ENCODE measurements around the gene SERPING1.

The SERPING1 gene

DNA sequence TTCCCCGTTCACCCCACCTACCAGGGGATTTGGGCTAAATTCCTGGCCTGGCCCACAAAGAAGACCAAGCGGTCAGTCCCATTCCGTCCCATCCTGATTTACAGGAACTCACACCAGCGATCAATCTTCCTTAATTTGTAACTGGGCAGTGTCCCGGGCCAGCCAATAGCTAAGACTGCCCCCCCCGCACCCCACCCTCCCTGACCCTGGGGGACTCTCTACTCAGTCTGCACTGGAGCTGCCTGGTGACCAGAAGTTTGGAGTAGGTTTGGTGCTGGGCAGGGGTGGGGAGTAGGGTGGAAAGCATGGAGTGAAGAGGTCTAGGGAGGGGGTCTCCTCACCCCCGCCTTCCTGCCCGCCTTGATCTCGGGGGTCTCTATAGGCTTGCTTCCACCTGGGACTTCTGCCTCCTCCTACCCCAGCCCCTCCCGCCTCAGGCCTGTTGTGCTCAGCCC, at the start of gene SERPING1:
Gene SERPING1, plus strand, starts transcription at position 225 of the 455 bp plus-strand sequence. CDS start 586 bp downstream, outside the sequence.
- DNase-seq = no peak

DNA sequence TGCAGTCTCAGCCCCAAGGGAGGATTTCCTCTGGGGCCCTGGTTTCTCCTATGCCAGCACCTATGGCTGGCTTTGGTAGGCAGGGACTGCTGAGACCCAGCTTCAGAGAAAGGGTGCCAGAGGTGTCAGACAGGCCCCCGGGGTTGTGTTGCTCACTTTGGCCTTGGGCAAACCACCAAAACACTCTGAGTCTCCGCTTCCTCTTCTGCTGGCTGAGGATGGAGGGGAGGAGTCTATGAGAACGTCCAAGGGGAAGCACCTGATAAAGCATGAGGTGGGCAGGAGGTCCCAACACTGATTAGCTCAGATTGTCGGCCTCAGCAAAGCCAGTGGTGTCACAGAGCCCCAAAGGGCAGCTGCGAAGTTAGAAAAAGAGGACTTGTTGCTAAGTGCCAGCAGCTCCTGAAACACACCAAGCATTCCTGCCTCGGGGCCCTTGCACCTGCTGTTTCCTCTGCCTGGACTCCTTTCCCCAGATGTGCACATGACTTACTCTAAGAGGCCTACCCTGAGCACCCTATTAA, 49.6 kb upstream of the SERPING1 start:
- DNase-seq = no peak

DNA sequence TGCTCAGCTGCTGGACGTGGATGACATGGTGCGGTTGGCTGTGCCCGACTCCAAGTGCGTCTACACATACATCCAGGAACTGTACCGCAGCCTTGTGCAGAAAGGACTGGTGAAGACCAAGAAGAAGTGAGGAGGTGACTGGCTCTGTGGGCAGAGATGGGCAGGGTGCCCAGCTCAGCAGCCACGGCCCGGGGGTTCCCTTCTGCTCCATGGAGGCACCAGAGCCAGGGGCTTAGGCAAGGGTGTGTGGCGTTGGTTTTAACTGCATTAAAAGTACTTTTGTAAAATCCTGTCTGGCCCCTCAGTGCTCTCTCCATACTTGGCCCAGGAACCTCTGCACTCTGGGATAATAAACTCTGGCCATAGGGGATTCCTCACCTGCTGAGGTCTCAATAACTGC, 47.5 kb upstream of the SERPING1 start:
- DNase-seq = no peak

DNA sequence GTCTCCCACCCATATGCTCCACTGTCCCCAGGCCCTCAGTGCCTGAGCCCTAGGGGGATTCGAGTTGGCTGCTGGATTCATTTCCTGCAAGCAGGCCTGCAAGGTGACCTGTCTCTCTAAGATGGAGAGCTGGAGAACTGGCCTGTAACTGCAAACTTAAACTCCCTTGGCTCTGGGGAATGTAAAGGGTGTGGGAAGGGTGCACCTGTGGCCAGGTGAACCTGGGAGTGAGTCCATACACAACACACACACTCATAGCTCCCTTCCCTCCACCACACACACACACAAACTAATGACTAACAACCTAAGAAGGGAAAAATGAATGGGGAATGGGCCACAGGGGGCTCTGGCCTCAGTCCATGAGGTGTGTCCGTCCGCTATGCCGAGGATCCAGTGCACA, 45.5 kb upstream of the SERPING1 start:
- DNase-seq = no peak

DNA sequence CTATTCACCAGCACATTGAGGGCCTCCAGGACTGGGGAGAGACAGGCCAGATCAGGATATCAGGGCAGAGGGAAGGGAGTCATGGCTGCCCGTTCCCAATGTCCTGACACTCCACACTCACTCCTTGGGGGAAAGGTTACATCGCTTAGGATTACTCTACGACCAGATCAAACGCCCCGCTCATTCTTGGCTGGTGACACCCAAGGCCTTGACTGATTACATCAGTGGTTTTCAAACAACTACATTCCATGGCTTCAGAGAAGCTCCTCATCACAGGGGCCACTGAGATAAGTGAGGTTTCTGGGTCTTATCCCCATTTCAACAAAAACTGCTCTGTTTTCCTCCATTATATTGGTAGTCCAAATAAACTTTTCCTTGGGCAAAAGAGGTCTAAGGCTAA, 45.0 kb upstream of the SERPING1 start:
- no peak for DNase-seq

DNA sequence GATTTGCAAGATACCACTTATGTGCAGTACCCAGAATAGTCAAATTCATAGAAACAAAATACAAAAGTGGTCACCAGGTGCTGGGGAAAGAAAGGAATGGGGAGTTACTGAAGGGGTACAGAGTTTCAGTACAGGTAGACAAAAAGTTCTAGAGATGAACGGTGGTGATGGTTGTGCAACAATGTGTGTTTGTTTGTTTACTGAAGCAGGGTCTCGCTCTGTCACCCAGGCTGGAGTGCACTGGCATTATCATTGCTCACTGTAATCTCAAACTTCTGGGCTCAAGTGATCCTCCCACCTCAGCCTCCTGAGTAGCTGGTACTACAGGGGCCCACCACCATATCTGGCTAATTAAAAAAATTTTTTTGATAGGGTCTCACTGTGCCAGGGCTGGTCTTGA, 42.1 kb upstream of the SERPING1 start:
- DNase-seq = no peak

DNA sequence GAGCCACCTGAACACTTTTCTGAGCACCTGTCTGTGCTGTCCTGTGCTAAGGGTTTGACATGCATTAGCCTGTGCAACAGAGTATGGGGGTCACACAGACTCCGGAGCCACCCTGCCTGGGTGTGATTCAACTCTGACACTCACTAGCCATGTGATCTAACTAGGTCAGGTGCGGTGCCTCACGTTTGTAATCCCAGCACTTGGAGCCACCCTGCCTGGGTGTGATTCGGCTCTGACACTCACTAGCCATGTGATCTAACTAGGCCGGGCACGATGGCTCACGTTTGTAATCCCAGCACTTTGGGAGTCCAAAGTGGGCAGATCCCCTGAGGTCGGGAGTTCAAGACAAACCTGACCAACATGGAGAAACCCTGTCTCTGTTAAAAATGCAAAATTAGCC, 41.4 kb upstream of the SERPING1 start:
- no peak for DNase-seq

DNA sequence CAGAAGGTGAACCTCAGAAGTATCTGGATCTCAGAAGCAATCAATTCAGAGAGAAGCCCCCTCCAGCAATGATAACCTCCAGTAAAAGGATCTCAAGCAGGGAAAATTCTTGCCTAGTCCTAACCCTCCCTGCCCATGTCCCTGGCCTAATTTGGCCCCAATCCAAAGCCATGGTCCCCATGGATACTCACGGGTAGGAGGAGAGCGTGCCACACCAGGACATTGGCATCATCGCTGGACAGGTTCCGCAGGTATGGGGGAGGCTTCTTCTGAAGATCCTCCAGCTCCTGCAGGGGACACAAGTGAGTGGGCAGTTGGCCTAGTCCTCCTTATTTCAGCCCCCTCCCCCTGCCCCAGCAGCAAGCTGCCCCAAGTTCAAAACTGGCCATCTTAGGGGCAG, 37.3 kb upstream of the SERPING1 start:
- no peak for DNase-seq

DNA sequence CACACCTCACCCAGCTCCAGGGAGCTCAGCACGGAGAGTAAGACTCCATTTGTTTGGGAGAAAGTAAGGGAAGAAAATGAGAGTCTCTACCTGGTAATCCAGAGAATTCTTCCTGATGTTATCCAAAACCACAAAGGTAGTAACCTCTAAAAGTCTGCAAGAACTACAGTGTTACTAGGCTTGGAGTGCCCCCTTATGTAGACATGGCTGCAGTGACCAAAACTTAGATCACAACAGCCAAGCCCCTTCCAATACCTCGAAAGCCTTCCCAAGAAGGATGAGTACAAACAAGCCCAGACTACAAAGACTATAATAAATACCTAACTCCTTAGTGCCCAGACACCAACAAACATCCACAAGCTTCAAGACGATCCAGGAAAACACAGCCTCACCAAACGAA, 34.9 kb upstream of the SERPING1 start:
- DNase-seq = no peak

DNA sequence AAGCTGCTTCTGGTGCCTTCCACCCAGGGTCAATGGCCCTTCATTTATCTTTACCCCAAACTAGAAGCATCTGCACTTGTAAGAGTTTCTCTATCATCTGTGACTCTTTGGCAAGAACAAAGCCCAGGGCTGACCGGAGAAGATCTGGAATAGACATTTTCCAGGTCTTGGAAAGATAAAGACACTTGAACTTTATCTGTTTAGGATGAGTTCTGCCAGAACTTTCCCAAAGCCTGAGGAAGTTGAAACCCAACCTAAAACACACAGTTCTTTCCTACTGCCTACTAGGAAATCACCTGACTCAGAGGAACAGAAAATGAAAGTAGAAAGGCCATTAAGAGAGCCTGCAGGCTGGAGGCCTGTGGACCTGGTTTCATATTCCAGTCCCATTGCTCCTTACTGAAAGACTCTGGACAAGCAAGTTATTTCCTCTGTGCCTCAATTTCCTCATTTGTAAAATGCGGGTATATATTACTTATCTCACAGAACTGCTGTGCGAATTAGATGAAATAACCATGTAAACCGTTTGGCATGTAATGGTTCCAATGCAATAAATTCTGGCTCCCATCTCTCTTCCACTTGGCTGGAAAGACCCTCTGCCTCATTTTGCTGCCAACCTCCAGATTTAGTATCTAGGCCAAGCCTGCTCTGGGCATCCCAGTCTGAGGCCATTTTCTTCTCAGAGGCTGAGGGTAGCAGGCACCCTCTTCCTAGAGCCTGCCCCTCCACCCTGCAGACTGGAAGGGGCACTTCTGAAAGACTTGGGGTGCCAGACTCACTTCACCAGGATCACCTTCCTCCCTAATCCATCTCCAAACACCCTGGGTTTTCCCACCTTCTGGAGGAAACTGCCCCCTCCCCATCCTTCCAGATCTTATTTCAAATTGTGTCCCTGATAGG, 31.2 kb upstream of the SERPING1 start:
- peak; percentile 51 for DNase-seq

DNA sequence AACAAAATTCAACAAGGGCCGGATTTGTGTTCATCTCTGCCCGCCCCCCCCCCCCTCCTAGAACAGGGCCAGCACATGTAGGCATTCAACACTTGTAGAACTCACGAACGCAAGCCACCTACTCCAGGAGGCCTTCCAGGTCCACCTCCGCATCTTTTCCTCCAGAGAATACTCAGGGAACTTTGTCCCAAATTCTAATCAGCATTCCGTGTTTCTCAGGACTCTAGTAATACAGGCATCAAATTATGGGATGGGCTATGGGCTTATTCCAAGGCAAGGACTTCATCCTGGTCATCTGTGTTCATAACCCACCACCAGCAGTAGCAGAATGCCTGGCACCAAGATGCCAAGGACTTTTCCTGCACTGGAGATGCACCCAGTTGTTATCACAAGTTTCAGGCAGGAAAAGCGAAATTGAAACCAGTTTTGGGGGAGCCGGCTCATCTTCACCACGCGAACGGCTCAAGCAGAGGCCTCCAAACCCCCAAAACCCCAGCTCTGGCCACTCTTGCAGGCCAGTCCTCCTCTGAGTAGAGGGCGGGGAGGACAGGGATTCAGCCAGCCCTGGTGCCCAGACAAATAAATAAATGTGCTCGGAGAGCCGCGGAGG, 30.5 kb upstream of the SERPING1 start:
- peak; percentile 42 for DNase-seq

DNA sequence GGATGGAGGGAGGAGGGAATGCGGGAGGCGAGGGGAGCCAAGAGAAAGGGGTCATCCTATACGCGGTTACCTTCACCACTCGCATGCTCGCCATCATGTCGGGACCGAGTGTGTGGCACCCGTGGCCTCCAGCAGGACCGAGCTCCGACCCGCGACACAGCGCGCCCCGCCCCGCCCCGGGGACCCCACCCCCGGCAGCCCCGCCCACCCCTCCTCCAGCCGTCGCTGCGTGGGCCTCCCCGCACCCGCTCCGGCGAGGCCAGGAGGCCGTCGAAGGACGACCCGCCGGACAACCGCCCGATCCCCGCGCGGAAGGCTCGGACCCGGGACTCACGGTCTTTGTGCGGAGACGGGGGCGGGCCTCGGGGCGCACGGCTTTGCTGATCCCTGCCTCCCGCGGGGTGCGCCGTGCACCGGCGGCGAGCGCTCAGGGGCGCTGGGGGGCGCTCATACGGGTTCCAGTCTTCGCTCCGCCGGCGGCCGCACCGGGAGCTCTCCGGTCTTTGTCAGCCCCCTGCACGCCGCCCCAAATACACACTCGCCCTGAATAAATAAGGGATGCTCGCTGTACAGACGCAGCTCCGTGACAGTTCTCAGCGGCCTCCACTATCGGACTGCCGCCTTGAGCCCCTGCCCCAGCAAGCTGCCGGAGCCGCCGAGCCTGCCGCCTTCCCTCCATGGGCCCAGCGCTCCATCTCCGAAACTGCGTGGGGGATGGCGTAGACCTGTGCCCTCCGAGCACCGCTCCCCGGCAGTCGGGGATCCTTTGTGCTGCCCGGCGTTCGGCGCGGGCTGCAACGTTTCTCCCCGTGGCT, 29.8 kb upstream of the SERPING1 start, which contains the start of gene UBE2L6:
Gene UBE2L6, minus strand, starts transcription at position 158 of the 815 bp plus-strand sequence. Its CDS starts 61 bp downstream, at position 97.
- DNase-seq = peak; percentile 60

DNA sequence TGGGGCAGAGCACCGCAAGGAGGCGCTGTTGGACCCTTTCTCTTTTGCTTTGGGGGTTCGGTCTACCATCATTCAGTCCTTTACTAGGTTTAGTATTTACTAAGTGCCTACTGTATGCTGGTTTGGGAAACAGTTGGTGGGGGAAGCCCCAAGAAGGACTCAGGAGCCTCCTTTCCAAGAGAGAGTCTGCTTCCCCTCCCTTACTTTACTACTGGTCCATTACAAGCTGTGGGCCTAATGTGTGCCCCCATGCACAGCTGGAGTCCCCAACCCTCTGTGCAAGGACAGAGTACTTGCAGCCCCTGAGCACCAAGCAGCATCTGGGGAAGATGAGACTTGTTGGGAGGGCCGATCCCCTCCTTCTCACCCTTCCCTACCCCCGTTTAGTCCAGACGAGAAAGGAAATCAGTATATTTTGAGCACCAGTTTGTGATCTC, 29.1 kb upstream of the SERPING1 start:
- peak; percentile 89 for DNase-seq

DNA sequence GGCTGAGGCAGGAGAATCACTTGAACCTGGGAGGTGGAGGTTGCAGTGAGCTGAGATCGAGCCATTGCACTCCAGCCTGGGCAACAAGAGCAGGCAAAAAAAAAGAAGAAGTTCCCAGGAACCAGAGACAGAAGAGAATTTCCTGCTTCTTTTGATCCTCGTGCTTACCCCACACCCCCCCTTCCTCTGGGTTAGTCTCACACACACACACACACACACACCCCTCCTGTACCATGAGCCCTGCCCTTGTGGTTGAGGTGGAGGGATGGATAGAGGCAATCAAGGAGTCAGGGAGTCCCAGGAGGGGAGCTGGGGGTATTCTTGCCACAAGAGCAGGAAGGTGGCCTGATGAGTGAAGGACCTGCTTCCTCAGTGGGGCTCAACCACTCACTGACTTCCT, 25.9 kb upstream of the SERPING1 start:
- DNase-seq = no peak

DNA sequence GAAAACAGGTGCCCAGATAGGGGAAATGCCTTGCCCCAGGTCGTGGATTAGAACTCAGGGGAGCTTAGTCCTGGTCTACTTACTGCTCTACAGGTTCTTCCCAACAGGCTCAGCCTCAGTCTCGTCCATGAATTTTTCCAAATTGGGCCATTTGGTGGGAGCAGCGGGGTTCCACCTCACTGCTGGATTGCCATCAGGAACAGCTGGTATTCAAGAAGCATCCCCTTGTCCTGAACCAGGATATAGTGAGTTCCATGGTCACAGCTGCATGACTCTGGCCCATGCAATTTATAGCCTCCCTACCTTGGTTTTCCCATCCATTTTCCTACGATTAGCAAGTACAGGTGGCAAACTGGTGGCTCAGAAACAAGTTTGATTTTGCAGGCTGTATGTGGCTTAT, 23.4 kb upstream of the SERPING1 start:
- no peak for DNase-seq

DNA sequence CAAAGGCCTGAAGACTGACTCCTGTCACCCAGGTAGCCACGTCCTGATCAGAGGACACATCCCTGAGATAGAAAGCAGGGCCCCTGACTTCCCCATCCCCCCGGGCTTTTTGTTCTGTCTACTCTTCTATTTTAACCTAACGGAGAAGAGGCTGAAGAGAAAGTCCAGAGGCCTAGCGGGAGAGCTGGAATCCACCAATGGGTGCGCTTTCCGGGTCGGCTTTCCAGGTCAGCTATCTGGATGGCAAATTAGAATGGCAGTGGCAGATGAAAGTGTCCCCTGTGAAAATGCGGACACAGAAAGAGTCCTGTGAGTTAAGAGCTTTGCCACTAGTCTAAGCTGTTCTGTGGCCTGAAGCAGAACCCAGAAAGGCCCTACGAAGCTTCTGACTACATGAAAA, 13.1 kb upstream of the SERPING1 start:
- DNase-seq = no peak

DNA sequence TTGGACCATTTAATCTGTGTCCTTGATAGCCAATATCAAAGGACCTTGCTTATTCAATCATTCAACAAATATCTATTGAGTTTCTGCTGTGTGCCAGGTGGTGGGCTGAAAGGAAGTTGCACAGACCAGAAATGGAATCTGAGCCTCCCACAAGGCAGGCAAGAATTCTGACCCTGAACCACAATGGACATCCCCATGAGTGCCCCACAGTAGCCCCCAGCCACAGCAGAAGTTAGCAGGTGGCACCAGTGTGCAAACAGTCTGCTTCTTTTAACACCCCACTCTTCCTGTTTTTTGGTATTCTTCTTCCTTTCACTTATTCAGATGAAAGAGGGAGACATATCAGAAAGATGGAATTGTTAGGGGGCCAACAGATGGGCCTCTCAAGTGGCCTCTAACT, 12.2 kb upstream of the SERPING1 start:
- no peak for DNase-seq

DNA sequence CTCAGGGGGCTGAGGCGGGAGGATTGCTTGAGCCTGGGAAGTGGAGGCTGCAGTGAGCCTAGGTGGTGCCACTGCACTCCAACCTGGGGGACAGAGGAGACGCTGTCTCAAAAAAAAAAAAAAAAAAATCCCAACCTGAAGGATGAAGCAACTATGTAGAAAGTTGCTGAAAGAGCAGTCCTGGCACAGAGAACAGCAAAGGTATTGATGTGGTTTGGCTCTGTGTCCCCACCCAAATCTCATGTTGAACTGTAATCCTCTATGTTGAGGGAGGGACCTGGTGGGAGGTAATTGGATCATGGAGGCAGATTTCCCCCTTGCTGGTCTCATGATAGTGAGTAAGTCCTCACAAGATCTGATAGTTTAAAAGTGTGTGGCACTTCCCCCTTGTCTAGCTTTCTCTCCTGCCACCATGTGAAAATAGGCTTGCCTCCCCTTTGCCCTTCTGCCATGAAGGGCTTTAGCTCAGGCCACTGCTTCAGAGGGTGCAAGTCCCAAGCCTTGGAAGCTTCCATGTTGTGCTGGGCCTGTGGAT, 10.7 kb upstream of the SERPING1 start:
- no peak for DNase-seq

DNA sequence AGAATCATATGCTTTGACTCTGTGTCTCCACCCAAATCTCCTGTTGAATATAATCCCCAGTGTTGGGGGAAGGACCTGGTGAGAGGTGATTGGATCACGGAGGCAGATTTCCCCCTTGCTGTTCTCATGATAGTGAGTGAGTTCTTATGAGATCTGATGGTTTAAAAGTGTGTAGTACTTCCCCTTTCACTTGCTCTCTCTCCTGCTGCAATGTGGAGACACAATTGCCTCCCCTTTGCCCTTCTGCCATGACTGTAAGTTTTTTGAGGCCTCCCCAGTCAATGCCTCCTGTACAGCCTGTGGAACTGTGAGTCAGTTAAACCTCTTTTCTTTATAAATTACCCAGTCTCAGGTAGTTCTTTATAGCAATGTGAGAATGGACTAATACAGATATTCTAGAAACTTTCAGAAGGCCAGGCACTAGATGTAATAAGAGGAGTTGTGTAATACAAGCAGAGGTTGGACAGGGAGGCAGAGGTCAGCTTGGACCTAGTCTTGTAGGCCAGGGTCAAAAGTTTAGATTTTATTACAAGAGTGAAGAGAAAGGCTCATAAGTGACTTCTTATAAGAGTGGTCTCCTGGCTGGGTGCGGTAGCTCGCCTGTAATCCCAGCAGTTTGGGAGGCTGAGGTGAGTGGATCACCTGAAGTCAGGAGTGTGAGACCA, 9.3 kb upstream of the SERPING1 start:
- no peak for DNase-seq

DNA sequence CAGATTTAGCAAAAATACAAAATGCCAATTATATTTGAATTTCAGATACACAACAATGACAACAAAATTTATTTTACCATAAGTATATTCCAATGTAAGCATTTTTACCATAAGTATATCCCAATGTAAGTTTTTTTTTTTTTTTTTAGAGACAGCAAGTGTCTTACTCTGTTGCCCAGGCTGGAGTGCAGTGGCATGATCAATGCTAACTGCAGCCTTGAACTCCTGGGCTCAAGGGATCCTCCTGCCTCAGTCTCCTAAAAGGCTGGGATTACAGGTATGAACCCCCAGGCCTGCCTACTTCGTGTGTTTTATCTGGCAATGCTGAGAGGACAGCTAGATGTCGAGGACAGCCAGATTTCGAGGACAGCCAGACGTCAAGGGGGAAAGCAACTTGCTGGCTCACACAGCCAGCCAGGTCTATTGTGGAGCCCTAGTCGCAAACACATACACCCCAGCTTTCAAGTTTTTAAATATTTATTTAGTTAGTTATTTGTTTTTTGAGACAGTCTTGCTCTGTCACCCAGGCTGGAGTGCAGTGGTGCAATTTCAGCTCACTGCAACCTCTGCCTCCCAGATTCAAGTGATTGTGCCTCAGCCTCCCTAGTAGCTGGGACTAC, 1.1 kb upstream of the SERPING1 start:
- no peak for DNase-seq

Data from CD4-positive, alpha-beta T cell treated with Interleukin-12 subunit alpha and Interleukin-12 subunit beta, for 1 hour (primary cell).